Stimulated activated naive CD4-positive, alpha-beta T cell (primary cell): ENCODE data around the gene NUP85.
A peak's percentile ranks its signal among the peaks of the same experiment; 100 is the strongest.
"Not testable (repeated sequence)": the region's sequence is repeated elsewhere in the genome, so short reads cannot be mapped to it uniquely, and the experiment has no call there.

Experiments used
- DNase-seq, 6 experiments: peaks; one replicate each; lab custom pipeline; 2025; lab: John Stamatoyannopoulos, UW

NUP85 gene

DNA sequence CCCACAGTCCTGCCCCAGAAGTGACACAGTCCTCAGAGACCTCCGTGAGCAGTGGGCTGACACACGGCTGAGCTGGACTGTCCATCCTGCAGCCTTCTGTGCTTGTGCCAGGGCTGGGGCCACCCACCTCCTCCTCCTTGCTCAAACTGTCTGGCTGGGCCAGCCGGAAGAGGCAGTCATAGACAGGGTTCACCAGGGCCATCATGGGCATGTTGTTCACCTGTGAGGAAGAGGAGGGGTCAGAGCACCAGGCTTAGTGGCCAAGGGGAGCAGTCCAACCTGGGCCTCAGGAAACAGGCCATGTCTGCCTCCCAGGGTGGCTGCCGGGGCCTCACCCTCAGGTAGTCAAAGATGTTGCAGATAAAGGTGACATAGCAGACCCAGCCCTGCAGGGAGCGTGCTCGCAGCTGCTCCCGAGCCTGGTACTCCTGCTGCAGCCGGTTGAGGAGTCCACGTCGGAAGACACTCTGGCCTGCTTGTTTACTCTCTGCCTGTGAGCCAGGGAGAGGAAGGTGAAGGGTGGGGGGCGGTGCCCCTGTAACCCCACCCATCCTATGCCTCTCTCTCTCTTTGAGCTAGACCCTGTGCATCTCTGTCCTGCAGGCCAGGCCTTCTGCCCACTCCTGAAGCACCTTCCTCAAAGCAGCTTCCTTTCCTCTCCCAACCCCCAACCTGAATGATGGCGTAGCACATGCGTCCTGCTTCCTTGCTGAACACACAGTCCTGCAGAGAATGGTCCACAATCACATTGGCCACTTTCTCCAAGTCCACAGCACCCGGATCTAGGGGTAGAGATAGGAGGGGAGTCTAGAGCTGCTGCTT lies 62.1 kb downstream of the NUP85 start:
- no peak for DNase-seq

DNA sequence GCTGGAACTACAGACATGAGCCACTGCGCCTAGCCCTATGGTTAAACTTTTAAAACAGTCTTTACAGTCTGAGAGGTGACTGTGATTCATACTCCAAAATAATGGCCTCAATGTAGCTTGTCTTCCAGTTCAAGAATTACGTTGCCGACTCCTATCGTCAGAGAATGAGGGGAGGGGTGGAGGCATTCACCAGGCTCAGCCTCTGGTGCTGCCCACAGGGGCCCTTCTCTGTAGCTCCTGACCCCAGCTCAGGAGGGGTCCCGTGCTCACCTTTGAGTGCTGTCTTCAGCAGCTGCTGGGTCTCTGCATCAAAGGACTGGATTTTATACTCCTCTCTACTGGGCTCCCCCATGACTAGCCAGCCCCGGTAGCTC lies 64.4 kb downstream of the NUP85 start:
- no peak for DNase-seq

DNA sequence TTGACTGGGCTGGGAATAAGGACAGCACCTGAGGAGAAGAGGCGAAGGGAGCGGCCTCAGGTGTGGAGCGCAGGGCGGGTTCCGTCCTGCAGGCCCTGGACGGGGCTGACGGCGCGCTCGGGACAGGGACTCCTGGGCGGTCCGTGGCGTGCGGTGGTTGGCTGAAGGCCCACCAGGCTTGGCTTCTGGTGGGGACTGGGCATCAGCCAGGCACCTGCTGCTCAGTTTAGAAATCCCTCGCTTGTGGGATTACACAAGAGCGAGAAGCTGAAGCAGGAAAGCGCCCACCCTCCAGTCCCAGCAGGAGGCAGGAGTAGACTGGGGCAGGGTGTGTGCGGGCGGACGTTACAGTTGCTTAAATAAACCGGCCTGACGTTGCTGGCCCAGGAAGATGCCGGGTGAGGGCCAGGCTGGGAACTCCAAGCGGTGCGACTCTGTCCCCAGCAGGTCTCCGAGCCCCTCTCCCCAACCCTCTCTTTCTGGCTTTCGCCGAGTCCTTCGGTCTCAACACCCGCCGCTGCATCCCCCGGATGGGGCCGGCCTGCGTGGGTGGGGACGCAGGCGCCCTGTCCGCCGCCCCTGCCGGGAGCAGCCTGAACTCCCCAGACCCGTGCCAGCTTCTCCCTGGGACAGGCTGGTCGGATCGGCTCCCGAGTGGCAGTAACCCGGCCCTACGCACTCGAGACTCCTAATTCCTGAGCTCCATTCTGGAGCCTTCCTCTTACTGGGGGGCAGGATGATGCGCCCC lies 64.9 kb downstream of the NUP85 start:
- DNase-seq: peak in 3 of 6 experiments; percentile 43 to 67 (median 58)

DNA sequence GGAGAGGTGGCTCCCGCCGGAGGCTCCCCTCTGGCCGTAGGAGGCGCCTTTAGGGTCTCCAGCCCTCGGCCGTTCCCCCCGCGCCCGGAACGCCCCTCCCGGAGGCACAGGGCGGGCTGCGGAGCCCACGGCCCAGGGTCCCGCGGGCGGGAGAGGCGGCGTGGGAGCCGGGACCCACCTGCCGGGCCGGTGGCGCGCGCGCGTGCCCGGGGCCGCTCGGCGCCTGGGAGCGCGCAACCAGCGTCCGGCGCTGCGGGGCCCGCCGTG lies 65.4 kb downstream of the NUP85 start, which contains the start of gene MIF4GD:
Gene MIF4GD (minus strand): TSS at position 266 of the 267 bp plus-strand sequence. CDS start 1,036 bp downstream, outside the sequence.
- peak in 2 of 6 experiments; percentile 67 to 81 for DNase-seq

DNA sequence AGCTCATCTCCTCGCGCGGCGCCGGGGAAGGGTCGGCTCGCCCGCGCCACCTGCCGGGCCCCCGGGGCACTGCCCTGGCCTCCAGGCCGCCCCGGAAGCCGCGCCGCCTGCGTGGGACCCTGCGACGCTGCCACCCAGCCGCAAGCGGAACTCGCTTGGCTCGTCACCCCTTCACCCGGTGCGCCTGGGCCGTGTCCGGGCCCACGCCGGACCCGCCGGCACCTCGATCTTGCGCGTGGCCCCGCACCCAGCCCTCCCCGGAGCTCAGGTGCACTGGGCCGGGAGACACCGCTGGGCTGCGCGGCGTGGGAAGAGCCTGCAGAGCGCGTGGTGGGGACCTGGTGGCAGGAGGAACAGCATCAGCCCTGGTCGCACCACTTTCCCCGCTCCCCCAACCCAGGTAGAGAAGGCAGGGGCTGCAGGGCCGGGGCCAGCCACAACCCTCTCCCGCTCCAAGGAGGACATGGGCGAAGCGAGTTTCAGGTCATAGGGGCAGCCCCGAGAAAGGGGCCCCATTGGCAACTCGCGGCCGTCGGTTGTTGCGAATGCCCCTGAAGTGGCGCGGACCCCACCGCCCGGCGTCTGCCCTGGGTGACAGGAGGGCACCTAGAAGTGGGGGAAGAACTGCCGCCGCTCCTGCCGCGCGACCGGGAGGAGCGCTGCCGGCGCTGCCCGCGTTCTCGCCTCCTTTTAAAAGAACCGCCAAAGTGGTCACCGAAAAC lies 65.9 kb downstream of the NUP85 start:
- peak; percentile 75 to 92 (median 83) for DNase-seq

DNA sequence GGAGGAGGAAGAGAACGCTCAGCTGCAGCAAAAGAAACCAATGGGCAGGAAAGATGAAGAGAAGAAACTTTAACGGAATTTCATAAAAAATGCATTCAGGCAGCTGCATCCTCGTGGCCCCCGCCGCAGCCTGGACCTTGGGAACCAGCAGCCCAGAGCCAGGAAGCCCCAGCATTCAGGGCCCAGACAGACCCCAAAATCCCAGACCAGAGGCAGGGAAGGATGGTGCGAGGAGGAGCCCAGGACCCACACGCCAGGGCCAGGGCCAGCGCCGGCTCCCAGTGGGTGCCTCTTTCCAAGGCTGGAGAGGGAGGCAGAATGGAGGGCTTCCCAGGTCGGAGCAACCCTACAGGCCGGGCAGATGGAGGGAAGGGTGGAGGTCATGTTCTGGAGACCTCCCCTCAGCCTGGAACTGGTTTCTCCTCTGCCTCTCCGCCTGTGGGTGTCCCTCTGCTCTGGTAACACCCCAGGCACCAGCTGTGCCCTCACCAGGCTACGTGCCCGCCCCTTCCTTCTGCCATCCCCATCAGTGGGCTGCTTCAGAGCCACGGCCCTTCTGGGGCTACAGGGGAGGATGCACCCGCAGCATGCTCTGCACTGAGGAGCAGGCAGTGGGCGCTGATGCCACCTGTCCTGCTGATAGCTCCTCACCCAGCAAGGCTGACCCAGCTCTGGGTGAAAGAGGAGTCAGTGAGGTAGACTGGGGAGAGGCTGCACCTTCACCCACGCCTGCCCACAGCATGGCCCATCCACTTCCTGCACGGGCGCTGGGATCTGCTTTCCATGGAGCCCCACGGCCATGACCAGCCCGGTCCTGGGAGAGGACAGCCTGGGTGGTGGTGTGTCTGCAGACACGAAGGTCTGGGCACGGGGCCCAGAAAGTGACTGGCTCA lies 66.7 kb downstream of the NUP85 start:
- no peak for DNase-seq

DNA sequence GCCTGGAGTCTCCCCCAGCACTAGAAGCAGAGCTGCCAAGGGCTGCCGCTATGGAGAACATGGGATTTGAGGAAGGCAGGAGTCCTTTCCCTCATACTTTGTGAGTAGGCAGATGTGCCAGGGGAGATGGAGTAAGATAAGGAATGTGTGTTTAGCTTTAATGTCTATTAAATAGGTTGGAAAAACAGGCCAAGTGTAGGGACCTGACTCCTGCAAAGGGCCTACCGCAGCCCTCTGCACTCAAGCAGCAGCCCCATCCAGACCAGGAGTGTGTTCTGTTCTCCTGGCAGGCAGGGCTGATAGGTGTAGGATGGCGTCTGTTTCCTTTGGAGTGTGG lies 67.3 kb downstream of the NUP85 start:
- no peak for DNase-seq

DNA sequence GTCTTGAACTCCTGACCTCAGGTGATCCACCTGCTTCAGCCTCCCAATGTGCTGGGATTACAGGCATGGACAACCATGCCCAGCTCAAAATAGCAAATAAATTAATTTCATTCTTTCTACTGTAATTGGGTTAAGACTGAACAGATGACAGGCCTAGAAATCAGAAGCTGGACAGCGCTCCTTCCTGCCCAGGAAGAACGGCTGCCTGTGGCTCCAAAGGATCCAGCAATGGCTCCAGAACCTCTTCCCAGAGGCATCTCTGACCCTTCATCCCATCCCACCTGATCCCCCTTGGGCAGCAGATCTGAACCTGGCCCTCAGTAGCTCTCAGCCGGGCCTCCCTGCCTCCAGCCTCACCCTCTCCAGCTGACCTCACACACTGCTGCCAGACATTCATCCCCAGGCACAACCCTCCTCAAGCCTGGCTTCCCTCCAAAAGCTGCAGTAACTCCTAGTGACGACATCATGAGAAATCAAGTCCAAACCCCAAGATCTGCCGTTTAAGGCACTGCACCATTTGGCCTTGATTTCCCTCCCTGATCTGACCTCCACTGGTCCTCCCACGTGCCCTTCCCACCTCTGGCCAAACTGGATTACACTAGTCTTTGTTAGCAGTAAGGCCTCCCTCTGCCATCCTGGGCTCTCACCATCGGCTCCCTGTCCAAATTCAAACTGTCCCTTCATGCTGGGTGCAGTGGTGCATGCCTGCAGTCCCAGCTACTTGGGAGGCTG lies 68.7 kb downstream of the NUP85 start:
- no peak for DNase-seq

DNA sequence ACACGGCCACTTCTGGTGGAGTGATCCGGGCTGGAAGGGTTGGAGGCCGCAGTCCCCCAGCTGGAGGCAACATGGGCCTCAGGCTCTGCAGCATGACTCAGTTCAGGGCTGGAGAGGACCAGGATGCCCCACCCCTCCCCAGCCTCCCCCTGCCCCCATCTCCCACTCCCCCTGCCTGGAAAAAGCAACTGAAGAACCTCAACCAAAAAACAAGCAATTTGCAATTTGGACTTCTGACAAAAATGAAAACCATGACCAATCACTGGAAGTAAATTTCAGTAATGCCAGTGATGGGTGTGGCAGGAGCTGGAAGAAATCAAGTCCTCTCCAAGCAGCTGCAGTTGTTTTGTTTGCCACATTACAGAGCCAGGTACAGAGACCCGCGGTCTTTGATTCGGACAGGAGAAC lies 72.2 kb downstream of the NUP85 start:
- no peak for DNase-seq

DNA sequence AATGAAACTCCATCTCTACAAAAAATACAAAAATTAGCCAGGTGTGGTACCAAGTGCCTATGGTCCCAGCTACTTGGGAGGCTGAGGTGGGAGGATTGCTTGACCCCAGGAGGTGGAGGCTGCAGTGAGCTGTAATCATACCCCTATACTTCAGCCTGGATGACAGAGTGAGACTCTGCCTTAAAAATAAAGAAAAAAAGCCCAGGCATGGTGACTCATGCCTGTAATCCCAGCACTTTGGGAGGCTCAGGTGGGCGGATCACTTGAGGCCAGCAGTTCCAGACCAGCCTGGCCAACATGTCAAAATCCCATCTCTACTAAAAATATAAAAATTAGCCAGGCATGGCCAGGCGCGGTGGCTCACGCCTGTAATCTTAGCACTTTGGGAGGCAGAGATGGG lies 74.7 kb downstream of the NUP85 start:
- not testable (repeated sequence) for DNase-seq

DNA sequence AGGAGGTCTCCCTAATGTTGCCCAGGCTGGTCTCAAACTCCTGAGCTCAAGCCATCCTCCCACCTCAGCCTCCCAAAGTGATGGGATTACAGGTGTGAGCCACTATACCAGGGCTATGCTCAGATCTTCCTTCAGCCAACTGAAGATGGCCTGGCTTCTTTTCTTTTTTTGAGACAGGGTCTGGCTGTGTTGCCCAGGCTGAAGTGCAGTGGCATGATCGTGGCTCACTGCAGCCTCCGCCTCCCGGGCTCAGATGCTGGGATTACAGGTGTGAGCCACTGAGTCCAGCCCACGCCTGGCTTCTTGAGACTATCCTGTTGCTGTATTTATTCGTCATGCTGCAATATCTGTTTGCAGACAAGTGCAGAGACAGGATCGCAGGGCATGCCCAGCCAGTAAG lies 79.6 kb downstream of the NUP85 start:
- no peak for DNase-seq
